GM12878 (cell line): ENCODE data around the gene PIP4K2B. TPM values are rescaled to one million over a fixed set of nuclear protein-coding genes. Genes with fewer than 3 reads are reported as not detected.

Experiments used
- BACH1 ChIP-seq: fragments of 450-650 bp; IDR thresholded peaks from 2 replicates; pipeline ENCODE4 v1.6.1; 2017; ENCODE audit warnings: mild to moderate bottlenecking, borderline replicate concordance
- BCL11A ChIP-seq: IDR thresholded peaks from 2 replicates; pipeline ENCODE4 v1.6.1; 2011; ENCODE audit warnings: low read depth, low read length
- BCLAF1 ChIP-seq: fragments of 450-650 bp; IDR thresholded peaks from 2 replicates; pipeline ENCODE4 v1.6.1; 2017; ENCODE audit warnings: antibody characterized with exemption, mild to moderate bottlenecking, moderate library complexity
- E2F4 ChIP-seq: IDR thresholded peaks from 2 replicates; pipeline ENCODE4 v1.6.1; 2012; ENCODE audit warnings: low read depth, low read length, improper control_type of control experiment
- E2F8 ChIP-seq: fragments of 450-650 bp; IDR thresholded peaks from 2 replicates; pipeline ENCODE4 v1.6.1; 2018; ENCODE audit warnings: mild to moderate bottlenecking, low read depth, moderate library complexity; ENCODE audit not compliant: partially characterized antibody
- E4F1 ChIP-seq: fragments of 450-650 bp; IDR thresholded peaks from 2 replicates; pipeline ENCODE4 v1.6.1; 2018; ENCODE audit warnings: borderline replicate concordance, mild to moderate bottlenecking; ENCODE audit not compliant: partially characterized antibody
- ETV6 ChIP-seq, 2 experiments: fragments of 450-650 bp in 1 of 2; IDR thresholded peaks in 1 of 2; conservative IDR thresholded peaks in 1 of 2; 2 replicates each; pipeline ENCODE4 v1.6.1; 2014; ENCODE audit warnings: antibody characterized with exemption in 1 of 2, borderline replicate concordance in 1 of 2, low read depth in 1 of 2, mild to moderate bottlenecking in 1 of 2, moderate library complexity in 1 of 2
- FOS ChIP-seq: IDR thresholded peaks from 3 replicates; pipeline ENCODE4 v1.6.1; 2011; ENCODE audit warnings: borderline replicate concordance; ENCODE audit not compliant: insufficient read length; ENCODE audit errors: extremely low read depth
- FOXM1 ChIP-seq: IDR thresholded peaks from 2 replicates; pipeline ENCODE4 v1.6.1; 2012; ENCODE audit warnings: low read depth, mild to moderate bottlenecking, inconsistent platforms, low read length, moderate library complexity
- GATAD2B ChIP-seq: fragments of 450-650 bp; conservative IDR thresholded peaks from 2 replicates; pipeline ENCODE4 v1.6.1; 2017; ENCODE audit warnings: low read depth, mild to moderate bottlenecking, moderate library complexity
- IKZF1 ChIP-seq: fragments of 450-650 bp; conservative IDR thresholded peaks from 2 replicates; pipeline ENCODE4 v1.6.1; 2017; ENCODE audit warnings: antibody characterized with exemption, mild to moderate bottlenecking
- IKZF2 ChIP-seq, 2 experiments: fragments of 450-650 bp; IDR thresholded peaks; 2 replicates each; pipeline ENCODE4 v1.6.1; 2017; ENCODE audit warnings: mild to moderate bottlenecking in 2 of 2, moderate library complexity in 2 of 2
- JUND ChIP-seq: IDR thresholded peaks from 2 replicates; pipeline ENCODE4 v1.6.1; 2012; ENCODE audit warnings: low read depth, mild to moderate bottlenecking, low read length, improper control_type of control experiment, moderate library complexity
- KDM1A ChIP-seq: fragments of 200-600 bp; sonication (generic); IDR thresholded peaks from 2 replicates; pipeline ENCODE4 v1.6.1; 2016; ENCODE audit warnings: borderline replicate concordance
- NFIC ChIP-seq: IDR thresholded peaks from 2 replicates; pipeline ENCODE4 v1.6.1; 2012; ENCODE audit warnings: low read depth, mild to moderate bottlenecking, inconsistent platforms, low read length, moderate library complexity
- PAX8 ChIP-seq: fragments of 450-650 bp; IDR thresholded peaks from 2 replicates; pipeline ENCODE4 v1.6.1; 2017; ENCODE audit warnings: mild to moderate bottlenecking, moderate library complexity
- POU2F2 ChIP-seq: IDR thresholded peaks from 3 replicates; pipeline ENCODE4 v1.6.1; 2011; ENCODE audit warnings: low read depth, mild to moderate bottlenecking, low read length, borderline replicate concordance
- SRF ChIP-seq, 2 experiments: IDR thresholded peaks; 2 replicates each; pipeline ENCODE4 v1.6.1; 2011; ENCODE audit warnings: low read depth in 2 of 2, low read length in 2 of 2, mild to moderate bottlenecking in 1 of 2, moderate library complexity in 1 of 2
- ZNF217 ChIP-seq: fragments of 450-650 bp; IDR thresholded peaks from 2 replicates; pipeline ENCODE4 v1.6.1; 2017; ENCODE audit warnings: antibody characterized with exemption, mild to moderate bottlenecking
- ZNF24 ChIP-seq: fragments of 450-650 bp; IDR thresholded peaks from 2 replicates; pipeline ENCODE4 v1.6.1; 2017; ENCODE audit warnings: antibody characterized with exemption, mild to moderate bottlenecking
- polyA plus RNA-seq, 11 experiments: library from polyadenylated mRNA; depleted of rRNA in 4 of 11; unstranded in 6 of 11; stranded (reverse) in 5 of 11; fragments of >200 nt; fragmentation: Nextera tagmentation in 4 of 11; fragmentation: Illumina TruSeq in 1 of 11; extraction: Ambion mirVana in 4 of 11; extraction: Trizol in 1 of 11; gene quantifications; 1 replicate in 1 of 11; 2 replicates in 10 of 11; pipeline versions ENCODE4 v1.2.1 to v1.2.3, GENCODE V29; 2011 to 2016; ENCODE audit warnings: inconsistent platforms in 2 of 11, missing spikeins in 2 of 11, low read depth in 1 of 11
- total RNA-seq, 4 experiments: library from RNA; depleted of rRNA in 3 of 4; stranded (reverse); fragments of >200 nt in 3 of 4; fragmentation: Illumina TruSeq in 1 of 4; extraction: Trizol in 1 of 4; gene quantifications; 2 replicates each; pipeline versions ENCODE4 v1.2.1 to v1.2.3, GENCODE V29; 2013 to 2021

The PIP4K2B gene
- total and polyA plus RNA-seq, 10 of the 15 experiments (the other 5 are each of a cell fraction or from before 2014, with no cell fraction given), result 3.8 to 30.3 (median 18.2) TPM

- TF ChIP-seq E4F1, result peak; percentile 87
- TF ChIP-seq ETV6 (conservative IDR thresholded peaks at IDR 0.05 in 1 of 2, IDR thresholded peaks at IDR 0.05 in 1 of 2; ENCODE audit: borderline replicate concordance in 1 of 2, low read depth in 1 of 2), result no peak; a peak in 1 of 4 replicates
- TF ChIP-seq BCLAF1, result no peak
- peak; percentile 97 for TF ChIP-seq E2F8
- TF ChIP-seq BCL11A, result no peak
- no peak for TF ChIP-seq FOXM1
- peak; percentile 78; the same call in 2 of the 3 replicates for TF ChIP-seq POU2F2
- TF ChIP-seq ZNF24, result no peak
- 0 out of 4 replicates have a peak, but pooled peaks of 1 of the 2 experiments have one; percentile 5 for TF ChIP-seq IKZF2 (IDR thresholded peaks at IDR 0.05)
- no peak for TF ChIP-seq FOS
- no peak for TF ChIP-seq JUND
- peak; percentile 57; the same call in 1 of the 2 replicates for TF ChIP-seq BACH1
- TF ChIP-seq NFIC, result peak; percentile 33; the same call in 1 of the 2 replicates
- TF ChIP-seq ZNF217, result no peak
- TF ChIP-seq PAX8, result no peak
- TF ChIP-seq IKZF1, result peak; percentile 94
- no peak for TF ChIP-seq E2F4
- TF ChIP-seq KDM1A, result no peak
- TF ChIP-seq SRF (IDR thresholded peaks at IDR 0.05; ENCODE audit: low read depth in 2 of 2, low read length in 2 of 2), result peak; percentile 92 to 99
- TF ChIP-seq GATAD2B, result peak; percentile 61; the same call in 1 of the 2 replicates
Measured at GRCh38 chr17:38824899-38825761, 25.8 kb upstream of the PIP4K2B start, which contains the start of gene CWC25 (continued).
